ENCODE data around the gene AEBP2.
"Not testable (repeated sequence)": the region's sequence is repeated elsewhere in the genome, so short reads cannot be mapped to it uniquely, and the experiment has no call there.

Gene AEBP2

DNA sequence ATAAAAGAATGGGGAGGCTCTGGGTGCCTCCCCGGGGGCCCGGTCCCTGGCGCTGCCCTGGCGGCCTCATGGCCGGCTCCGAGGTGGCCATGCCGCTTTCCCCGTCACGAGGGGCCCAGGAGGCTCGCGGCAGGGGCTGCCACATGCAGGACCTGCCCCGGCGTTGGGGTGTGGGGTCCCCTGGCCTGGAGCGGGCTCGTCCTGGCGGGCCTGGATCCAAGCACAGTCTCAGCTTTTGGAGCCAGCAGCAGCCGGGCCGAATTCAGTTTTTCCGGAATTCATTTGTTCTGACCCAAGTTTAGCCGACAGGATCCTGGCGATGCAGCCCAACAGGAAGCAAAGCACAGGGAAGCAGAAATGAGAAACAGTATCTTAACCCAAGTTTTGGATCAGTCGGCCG lies 26.4 kb upstream of the AEBP2 start:
- Histone ChIP-seq H3K27me3 (ENCODE audit: insufficient read depth, poor library complexity, severe bottlenecking) (no peaks in the 10 kb centered on the region), H3K9me3 (ENCODE audit: severe bottlenecking) (no peaks in the 10 kb centered on the region), H3K4me1 (ENCODE audit: insufficient read depth, poor library complexity, severe bottlenecking) (no peaks in the 10 kb centered on the region), H3K4me3 (ENCODE audit: severe bottlenecking) (no peak overlapping the region), H3K36me3 (ENCODE audit: low read depth) (no peaks in the 10 kb centered on the region), H3K27ac (ENCODE audit: poor library complexity, severe bottlenecking) (no peak overlapping the region)
- DNase-seq (ENCODE audit: low spot score) (no peak), ATAC-seq (ENCODE audit: low read depth) (no peak)
- no peak for TF ChIP-seq CTCF (IDR thresholded peaks at IDR 0.05; ENCODE audit: poor library complexity, severe bottlenecking)

DNA sequence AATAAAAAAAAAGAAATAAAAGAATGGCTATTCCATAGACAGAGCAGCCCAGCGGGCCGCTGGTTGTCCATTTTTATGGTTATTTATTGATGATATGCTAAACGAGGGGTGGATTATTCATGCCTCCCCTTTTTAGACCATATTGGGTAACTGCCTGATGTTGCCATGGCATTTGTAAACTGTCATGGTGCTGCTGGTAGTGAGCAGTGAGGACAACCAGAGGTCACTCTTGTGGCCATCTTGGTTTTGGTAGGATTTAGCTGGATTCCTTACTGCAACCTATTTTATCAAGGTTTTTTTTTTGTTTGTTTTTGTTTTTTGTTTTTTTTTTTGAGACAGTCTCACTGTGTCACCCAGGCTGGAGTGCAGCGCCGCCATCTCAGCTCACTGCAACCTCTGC lies 25.7 kb upstream of the AEBP2 start:
- not testable (repeated sequence) for H3K9me3 ChIP-seq (ENCODE audit: severe bottlenecking); DNase-seq (ENCODE audit: low spot score); H3K27ac ChIP-seq (ENCODE audit: poor library complexity, severe bottlenecking)

DNA sequence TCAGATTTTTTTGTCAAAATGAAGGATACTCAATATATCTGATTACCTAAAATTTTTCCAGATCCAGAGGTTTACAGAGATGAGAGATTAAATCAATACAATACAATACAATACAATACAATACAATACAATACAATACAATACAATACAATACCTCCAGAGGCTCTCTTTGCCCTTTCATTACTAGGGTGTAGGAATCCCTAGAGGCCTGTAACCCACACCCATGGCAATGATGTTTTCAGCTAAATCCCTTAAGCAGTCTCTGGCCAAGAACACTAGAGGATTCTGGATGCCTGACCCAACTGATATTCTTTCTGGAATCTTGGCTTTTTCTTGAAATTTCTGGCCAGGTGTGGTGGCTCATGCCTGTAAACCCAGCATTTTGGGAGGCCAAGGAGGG lies 23.7 kb upstream of the AEBP2 start:
- no peaks in the 10 kb centered on the region for H3K4me1 ChIP-seq (ENCODE audit: insufficient read depth, poor library complexity, severe bottlenecking)
- no peak for ATAC-seq (ENCODE audit: low read depth)
- DNase-seq (ENCODE audit: low spot score): no peak
- no peak for TF ChIP-seq CTCF (IDR thresholded peaks at IDR 0.05; ENCODE audit: poor library complexity, severe bottlenecking)
- no peaks in the 10 kb centered on the region for H3K27me3 ChIP-seq (ENCODE audit: insufficient read depth, poor library complexity, severe bottlenecking)
- H3K9me3 ChIP-seq (ENCODE audit: severe bottlenecking): no peaks in the 10 kb centered on the region
- H3K27ac ChIP-seq (ENCODE audit: poor library complexity, severe bottlenecking): no peak overlapping the region
- H3K36me3 ChIP-seq (ENCODE audit: low read depth): no peaks in the 10 kb centered on the region
- H3K4me3 ChIP-seq (ENCODE audit: severe bottlenecking): no peak overlapping the region

More for the DNA sequence above, 25.7 kb upstream of the AEBP2 start:
- not testable (repeated sequence) for ATAC-seq (ENCODE audit: low read depth); H3K27me3 ChIP-seq (ENCODE audit: insufficient read depth, poor library complexity, severe bottlenecking); H3K36me3 ChIP-seq (ENCODE audit: low read depth); H3K4me3 ChIP-seq (ENCODE audit: severe bottlenecking); H3K4me1 ChIP-seq (ENCODE audit: insufficient read depth, poor library complexity, severe bottlenecking)

- Histone ChIP-seq H3K27me3 (ENCODE audit: insufficient read depth, poor library complexity, severe bottlenecking) (no peaks in the 10 kb centered on the region), H3K9me3 (ENCODE audit: severe bottlenecking) (no peaks in the 10 kb centered on the region), H3K4me1 (ENCODE audit: insufficient read depth, poor library complexity, severe bottlenecking) (no peaks in the 10 kb centered on the region), H3K36me3 (ENCODE audit: low read depth) (no peaks in the 10 kb centered on the region), H3K4me3 (ENCODE audit: severe bottlenecking) (no peak overlapping the region), H3K27ac (ENCODE audit: poor library complexity, severe bottlenecking) (no peak overlapping the region)
- TF ChIP-seq CTCF (IDR thresholded peaks at IDR 0.05; ENCODE audit: poor library complexity, severe bottlenecking): no peak
- DNase-seq (ENCODE audit: low spot score) (no peak), ATAC-seq (ENCODE audit: low read depth) (no peak)
These were observed 20.2 kb upstream of the AEBP2 start for GRCh38 chr12:19419086-19419485.

- Histone ChIP-seq H3K36me3 (ENCODE audit: low read depth) (no peaks in the 10 kb centered on the region), H3K27ac (ENCODE audit: poor library complexity, severe bottlenecking) (no peak overlapping the region), H3K4me3 (ENCODE audit: severe bottlenecking) (no peak overlapping the region), H3K4me1 (ENCODE audit: insufficient read depth, poor library complexity, severe bottlenecking) (no peaks in the 10 kb centered on the region), H3K27me3 (ENCODE audit: insufficient read depth, poor library complexity, severe bottlenecking) (no peaks in the 10 kb centered on the region), H3K9me3 (ENCODE audit: severe bottlenecking) (no peaks in the 10 kb centered on the region)
- no peak for TF ChIP-seq CTCF (IDR thresholded peaks at IDR 0.05; ENCODE audit: poor library complexity, severe bottlenecking)
- DNase-seq (ENCODE audit: low spot score) (no peak), ATAC-seq (ENCODE audit: low read depth) (no peak)
These were observed 17.6 kb upstream of the AEBP2 start for GRCh38 chr12:19421503-19422282.

Measured in RWPE2 (cell line).